AG10803 (cell line): Measurements from ENCODE around the gene PLAAT5.

Source experiments
- DNase-seq: peaks from one replicate; pipeline ENCODE4 v3.0.0; 2010; ENCODE audit warnings: low read depth
- H3K4me3 ChIP-seq: 2 replicates; pipeline ENCODE4 v1.5.1; 2011; ENCODE audit warnings: mild to moderate bottlenecking, low read length, control low read depth
- CTCF ChIP-seq: conservative IDR thresholded peaks from 2 replicates; pipeline ENCODE4 v1.5.1; 2011; ENCODE audit warnings: mild to moderate bottlenecking, low read length, control low read depth, inconsistent platforms

PLAAT5 gene

GRCh38 chr11:63417174-63417852 lies 73.7 kb downstream of the PLAAT5 start:
- no peak overlapping the region for H3K4me3 ChIP-seq
- DNase-seq, result no peak
- no peak for TF ChIP-seq CTCF
